DOHH2 (cell line): ENCODE measurements around the gene GLYATL1.

Source experiments
- H3F3A ChIP-seq: fragments of 200-600 bp; sonication (generic), shearing (Covaris generic); 2 replicates; pipeline ENCODE4 v1.6.0; 2016; ENCODE audit warnings: antibody characterized with exemption, mild to moderate bottlenecking; ENCODE audit not compliant: control insufficient read depth, insufficient read depth
- H3K27ac ChIP-seq: fragments of 200-600 bp; sonication (generic); 2 replicates; pipeline ENCODE4 v1.5.1; 2014; ENCODE audit warnings: low read depth, mild to moderate bottlenecking, low read length, moderate library complexity
- H3K27me3 ChIP-seq: fragments of 200-600 bp; sonication (generic); 2 replicates; pipeline ENCODE4 v1.6.1; 2014; ENCODE audit warnings: mild to moderate bottlenecking, low read length, mixed read lengths; ENCODE audit not compliant: control insufficient read depth
- H3K36me3 ChIP-seq: fragments of 200-600 bp; sonication (generic); 2 replicates; pipeline ENCODE4 v1.6.1; 2014; ENCODE audit warnings: mild to moderate bottlenecking, low read length, moderate library complexity, mixed read lengths; ENCODE audit not compliant: control insufficient read depth
- H3K4me1 ChIP-seq: fragments of 200-600 bp; sonication (generic); 2 replicates; pipeline ENCODE4 v1.6.1; 2014; ENCODE audit warnings: mild to moderate bottlenecking, low read length, mixed read lengths; ENCODE audit not compliant: control insufficient read depth
- H3K4me2 ChIP-seq: fragments of 200-600 bp; sonication (generic); 2 replicates; pipeline ENCODE4 v1.6.0; 2014; ENCODE audit warnings: mild to moderate bottlenecking, low read length, moderate library complexity
- H3K4me3 ChIP-seq: fragments of 200-600 bp; sonication (generic); 2 replicates; pipeline ENCODE4 v1.5.1; 2014; ENCODE audit warnings: mild to moderate bottlenecking, low read length, mixed read lengths
- H3K79me2 ChIP-seq: fragments of 200-600 bp; sonication (generic); 2 replicates; pipeline ENCODE4 v1.6.1; 2014; ENCODE audit warnings: mild to moderate bottlenecking, low read length, mixed read lengths; ENCODE audit not compliant: control insufficient read depth
- H3K9me2 ChIP-seq: fragments of 200-600 bp; sonication (generic); replicated peaks from 2 replicates; pipeline ENCODE4 v1.6.1; 2014; ENCODE audit warnings: mild to moderate bottlenecking, low read length, mixed read lengths; ENCODE audit not compliant: control insufficient read depth
- H3K9me3 ChIP-seq: fragments of 200-600 bp; sonication (generic); 2 replicates; pipeline ENCODE4 v1.6.1; 2014; ENCODE audit warnings: antibody characterized with exemption, low read length, mixed read lengths; ENCODE audit not compliant: control insufficient read depth, insufficient read depth
- H4K20me1 ChIP-seq: fragments of 200-600 bp; sonication (generic); 2 replicates; pipeline ENCODE4 v1.6.0; 2014; ENCODE audit warnings: low read depth, mild to moderate bottlenecking, antibody characterized with exemption, low read length, moderate library complexity; ENCODE audit not compliant: control insufficient read depth, insufficient read depth
- EZH2phosphoT487 ChIP-seq: fragments of 200-600 bp; sonication (generic); IDR thresholded peaks from 2 replicates; pipeline ENCODE4 v1.6.1; 2017; ENCODE audit warnings: borderline replicate concordance, mild to moderate bottlenecking, antibody characterized with exemption, low read length, moderate library complexity, mixed read lengths
- TF ChIP-seq, protein P1 (sequence below): fragments of 200-600 bp; sonication (generic); IDR thresholded peaks from one replicate; pipeline ENCODE4 v1.5.1; 2014; ENCODE audit warnings: antibody characterized with exemption, mild to moderate bottlenecking, low read depth, low read length; ENCODE audit not compliant: poor library complexity, severe bottlenecking

Gene GLYATL1

DNA sequence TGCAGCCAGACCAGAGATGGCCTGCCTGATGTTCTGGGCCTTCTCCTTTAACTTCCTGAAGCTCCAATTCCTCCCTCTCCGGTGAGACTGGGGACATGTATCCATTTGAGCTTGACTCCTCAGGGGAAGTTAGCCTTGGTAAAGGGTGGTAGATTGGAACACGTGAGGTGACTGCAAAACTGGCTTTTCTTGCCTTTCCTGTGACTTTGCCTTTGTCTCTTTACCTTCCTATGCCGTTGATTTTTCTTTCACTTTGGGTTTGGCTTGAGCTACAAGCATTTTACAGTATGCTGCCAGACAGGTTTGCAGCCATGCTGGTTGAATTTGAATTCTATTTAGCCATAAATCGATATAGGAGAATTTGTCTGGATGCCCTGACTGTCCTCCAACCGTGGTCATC lies 16.8 kb upstream of the GLYATL1 start:
- Histone ChIP-seq H3K4me1 (peaks cover 20% of the 10 kb centered on the region), H3K27ac (no peak overlapping the region), H3K9me2 (no peaks in the 10 kb centered on the region), H3K27me3 (no peaks in the 10 kb centered on the region), H3K4me2 (no peak overlapping the region), H3F3A (no peaks in the 10 kb centered on the region), H3K79me2 (no peaks in the 10 kb centered on the region), H3K4me3 (no peak overlapping the region), H3K36me3 (no peaks in the 10 kb centered on the region), H3K9me3 (peaks cover 16% of the 10 kb centered on the region; the same call in 1 of the 2 replicates), H4K20me1 (no peaks in the 10 kb centered on the region)
- TF ChIP-seq, protein P1, sequence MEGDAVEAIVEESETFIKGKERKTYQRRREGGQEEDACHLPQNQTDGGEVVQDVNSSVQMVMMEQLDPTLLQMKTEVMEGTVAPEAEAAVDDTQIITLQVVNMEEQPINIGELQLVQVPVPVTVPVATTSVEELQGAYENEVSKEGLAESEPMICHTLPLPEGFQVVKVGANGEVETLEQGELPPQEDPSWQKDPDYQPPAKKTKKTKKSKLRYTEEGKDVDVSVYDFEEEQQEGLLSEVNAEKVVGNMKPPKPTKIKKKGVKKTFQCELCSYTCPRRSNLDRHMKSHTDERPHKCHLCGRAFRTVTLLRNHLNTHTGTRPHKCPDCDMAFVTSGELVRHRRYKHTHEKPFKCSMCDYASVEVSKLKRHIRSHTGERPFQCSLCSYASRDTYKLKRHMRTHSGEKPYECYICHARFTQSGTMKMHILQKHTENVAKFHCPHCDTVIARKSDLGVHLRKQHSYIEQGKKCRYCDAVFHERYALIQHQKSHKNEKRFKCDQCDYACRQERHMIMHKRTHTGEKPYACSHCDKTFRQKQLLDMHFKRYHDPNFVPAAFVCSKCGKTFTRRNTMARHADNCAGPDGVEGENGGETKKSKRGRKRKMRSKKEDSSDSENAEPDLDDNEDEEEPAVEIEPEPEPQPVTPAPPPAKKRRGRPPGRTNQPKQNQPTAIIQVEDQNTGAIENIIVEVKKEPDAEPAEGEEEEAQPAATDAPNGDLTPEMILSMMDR = no peak
- no peak for TF ChIP-seq EZH2phosphoT487

GRCh38 chr11:58923300-58923788 lies 15.9 kb upstream of the GLYATL1 start:
- H3K4me1 ChIP-seq = peaks cover 25% of the 10 kb centered on the region
- no peaks in the 10 kb centered on the region for H3F3A ChIP-seq
- H3K9me2 ChIP-seq = no peaks in the 10 kb centered on the region
- H3K9me3 ChIP-seq = peaks cover 10% of the 10 kb centered on the region; the same call in 1 of the 2 replicates
- TF ChIP-seq, protein P1 = peak; percentile 69
- no peak for TF ChIP-seq EZH2phosphoT487
- H3K36me3 ChIP-seq = no peaks in the 10 kb centered on the region
- no peaks in the 10 kb centered on the region for H3K79me2 ChIP-seq
- no peaks in the 10 kb centered on the region for H4K20me1 ChIP-seq
- no peak overlapping the region for H3K27ac ChIP-seq
- peak overlapping the region; percentile 3 for H3K4me3 ChIP-seq
- H3K4me2 ChIP-seq = peak overlapping the region; percentile 42
- no peaks in the 10 kb centered on the region for H3K27me3 ChIP-seq

GRCh38 chr11:58924230-58924629 lies 15.1 kb upstream of the GLYATL1 start:
- H3K27me3 ChIP-seq = no peaks in the 10 kb centered on the region
- H3K9me2 ChIP-seq = no peaks in the 10 kb centered on the region
- no peaks in the 10 kb centered on the region for H3F3A ChIP-seq
- no peaks in the 10 kb centered on the region for H4K20me1 ChIP-seq
- H3K27ac ChIP-seq = no peak overlapping the region
- no peak overlapping the region for H3K4me2 ChIP-seq
- H3K9me3 ChIP-seq = peaks cover 4% of the 10 kb centered on the region; the same call in 1 of the 2 replicates
- no peaks in the 10 kb centered on the region for H3K36me3 ChIP-seq
- TF ChIP-seq EZH2phosphoT487 = no peak
- TF ChIP-seq, protein P1 = no peak
- no peaks in the 10 kb centered on the region for H3K79me2 ChIP-seq
- no peak overlapping the region for H3K4me3 ChIP-seq
- H3K4me1 ChIP-seq = peaks cover 25% of the 10 kb centered on the region

DNA sequence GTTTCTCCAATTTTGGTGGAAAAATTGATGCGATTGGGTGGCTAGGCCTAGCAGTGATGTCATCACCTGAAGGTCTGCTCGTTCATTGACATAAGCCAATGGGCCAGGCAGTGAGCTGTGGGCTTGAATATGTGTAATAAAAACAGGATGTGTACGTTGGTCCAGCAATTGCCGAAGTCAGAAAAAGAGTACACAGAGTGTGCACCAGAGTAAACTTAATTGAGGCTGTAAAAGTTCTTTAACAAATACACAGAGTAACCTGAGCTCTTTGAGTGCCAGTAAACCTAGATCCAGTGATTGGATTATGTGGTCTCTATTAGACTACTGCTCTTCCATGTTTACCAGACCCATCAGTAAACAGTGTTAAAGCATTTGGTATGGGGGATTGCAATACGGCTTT lies 13.0 kb upstream of the GLYATL1 start:
- no peaks in the 10 kb centered on the region for H3K79me2 ChIP-seq
- H4K20me1 ChIP-seq = no peaks in the 10 kb centered on the region
- no peak for TF ChIP-seq EZH2phosphoT487
- TF ChIP-seq, protein P1 = no peak
- no peaks in the 10 kb centered on the region for H3K27me3 ChIP-seq
- no peaks in the 10 kb centered on the region for H3K9me3 ChIP-seq
- H3K4me3 ChIP-seq = no peak overlapping the region
- H3F3A ChIP-seq = no peaks in the 10 kb centered on the region
- H3K4me1 ChIP-seq = peaks cover 25% of the 10 kb centered on the region
- no peak overlapping the region for H3K4me2 ChIP-seq
- no peak overlapping the region for H3K27ac ChIP-seq
- H3K9me2 ChIP-seq = no peaks in the 10 kb centered on the region
- no peaks in the 10 kb centered on the region for H3K36me3 ChIP-seq
